GM19438 (cell line): ENCODE measurements around the gene THSD7B.
"Not testable (repeated sequence)": the region's sequence is repeated elsewhere in the genome, so short reads cannot be mapped to it uniquely, and the experiment has no call there.

Source experiments
- ATAC-seq: cut with Tn5 transposase; IDR thresholded peaks from one replicate; pipeline ENCODE4 v1.9.1; 2021; ENCODE audit warnings: low read depth; ENCODE audit not compliant: unreplicated experiment

Gene THSD7B

DNA sequence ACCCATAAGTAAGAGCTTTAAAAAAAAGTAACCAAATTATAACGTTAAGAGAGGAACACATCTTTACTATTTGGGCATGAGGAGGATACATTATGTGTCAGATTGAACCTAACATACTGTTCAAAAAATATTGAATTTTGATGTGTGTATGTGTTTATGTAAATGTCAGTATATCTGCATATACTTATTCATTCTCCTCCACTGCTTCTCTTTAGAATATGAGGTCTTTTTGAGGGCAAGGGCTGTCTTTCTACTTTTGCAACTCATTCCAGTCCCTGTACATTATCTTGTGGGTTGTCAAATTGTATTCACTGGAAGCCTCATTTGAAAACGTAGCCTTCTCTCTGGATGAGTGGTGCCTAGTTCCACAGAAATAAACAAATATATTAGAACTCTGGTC, 689.5 kb downstream of the THSD7B start:
- ATAC-seq = no peak

DNA sequence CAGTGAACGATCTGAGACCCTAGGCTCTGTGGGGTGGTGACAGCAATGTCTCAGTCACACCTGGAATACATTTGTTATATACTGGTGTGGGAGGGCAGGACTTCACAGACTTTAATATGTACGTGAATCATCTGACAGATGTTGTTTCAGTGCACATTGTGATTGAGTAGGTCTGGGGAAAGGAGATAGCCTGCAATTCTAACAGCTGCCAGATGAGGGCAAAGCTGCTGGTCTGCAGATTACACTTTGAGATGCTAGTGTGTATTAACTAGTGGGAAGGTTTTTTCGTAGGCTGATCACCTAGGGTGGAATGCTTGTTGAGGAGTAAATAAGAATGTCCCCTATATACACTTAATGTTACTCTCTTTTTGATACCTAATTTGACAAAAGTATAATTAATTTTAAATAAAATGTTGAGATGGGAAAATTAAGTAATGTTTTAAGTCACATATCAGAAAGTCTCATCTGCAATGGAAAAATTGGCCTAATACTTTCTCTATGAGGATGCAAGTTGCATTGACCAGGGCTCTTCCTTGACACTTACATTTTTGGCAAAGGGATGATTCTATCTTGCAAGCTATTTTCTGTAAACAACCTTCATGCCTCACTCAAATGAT, 702.0 kb downstream of the THSD7B start:
- ATAC-seq = peak; percentile 84

DNA sequence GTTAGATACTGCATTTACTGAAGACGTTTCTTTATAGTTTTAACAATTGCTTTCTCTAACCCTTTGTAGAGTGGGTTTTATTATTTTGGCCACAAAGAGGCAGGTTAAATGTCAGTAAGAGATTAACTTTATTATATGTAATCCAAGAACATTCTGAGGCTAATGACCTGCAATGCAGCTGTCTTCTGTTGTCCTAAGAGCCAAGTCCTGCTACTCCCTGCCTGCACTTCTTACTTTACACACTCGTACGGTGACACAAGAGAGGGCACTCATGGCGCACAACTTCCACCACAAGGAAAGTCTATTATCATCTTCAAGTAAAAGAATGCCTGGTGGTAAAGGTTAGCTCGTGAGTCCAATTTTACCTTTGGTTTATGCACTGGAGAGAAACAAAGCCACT, 727.9 kb downstream of the THSD7B start:
- no peak for ATAC-seq

DNA sequence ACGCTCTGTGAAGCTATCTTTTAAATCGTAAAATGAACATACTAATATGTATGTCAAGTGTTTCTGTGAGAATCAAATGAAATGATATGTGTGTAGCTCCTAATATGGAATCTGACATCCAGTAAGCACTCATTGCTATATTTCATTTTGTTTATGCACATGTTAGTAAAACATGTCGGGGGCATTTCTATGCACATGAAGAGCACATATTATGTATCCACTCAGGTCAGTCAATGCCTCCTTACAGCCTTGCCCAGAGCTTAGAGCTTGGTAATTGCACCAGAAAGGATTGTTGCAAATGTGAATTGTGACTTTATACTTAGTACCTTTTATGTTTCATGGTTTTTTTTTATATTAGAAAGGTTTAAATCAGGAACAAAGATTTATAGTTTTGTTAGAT, 735.3 kb downstream of the THSD7B start:
- no peak for ATAC-seq

DNA sequence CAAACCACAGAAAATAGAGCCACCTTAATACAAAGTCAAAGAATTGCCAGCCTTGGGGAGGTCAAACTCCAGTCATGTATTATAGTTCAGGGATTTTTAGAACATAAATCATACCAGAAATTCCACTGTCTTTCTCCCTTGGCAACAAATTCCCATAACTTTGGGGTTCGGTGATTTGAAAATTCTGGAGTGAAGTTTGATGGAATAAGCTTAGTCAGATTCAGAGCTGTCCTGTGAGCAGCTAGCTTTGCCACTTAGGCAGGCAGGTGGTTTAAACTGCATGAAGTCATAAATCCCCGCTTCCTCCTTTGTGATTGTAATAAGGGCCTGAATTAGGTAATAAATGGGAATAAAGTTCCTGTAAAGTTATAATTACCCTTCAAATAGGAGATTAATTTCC, 741.9 kb downstream of the THSD7B start:
- no peak for ATAC-seq

DNA sequence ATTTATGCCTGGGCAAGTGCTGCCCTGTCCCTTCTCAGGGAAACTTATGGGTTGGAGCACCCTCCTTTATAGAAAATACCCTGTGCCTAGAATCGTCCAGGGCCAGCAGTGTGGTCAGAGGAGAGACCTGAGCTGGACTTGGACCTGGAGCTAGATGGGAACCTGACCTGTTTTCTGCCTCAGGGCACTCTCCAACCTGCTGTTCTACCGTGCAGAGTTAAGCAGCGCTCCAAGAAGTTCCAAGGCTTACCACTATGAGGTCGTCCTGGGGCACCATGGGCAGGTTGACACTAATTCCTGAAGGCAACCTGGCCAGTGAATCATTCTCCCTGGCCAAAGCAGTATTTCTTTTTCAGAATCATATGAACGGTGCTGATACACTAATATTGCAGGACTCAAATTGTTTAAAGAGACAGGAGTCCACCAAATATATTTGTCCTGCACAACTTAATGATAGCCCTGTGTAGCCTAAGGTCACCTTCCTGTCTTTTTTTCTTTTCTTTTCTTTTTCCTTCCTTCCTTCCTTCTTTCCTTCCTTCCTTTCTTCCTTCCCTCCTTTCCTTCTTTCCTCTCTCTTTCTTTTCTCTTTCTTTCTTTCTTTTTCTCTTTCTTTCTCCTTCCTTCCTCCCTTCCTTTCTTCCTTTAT, 743.5 kb downstream of the THSD7B start:
- ATAC-seq = no peak

DNA sequence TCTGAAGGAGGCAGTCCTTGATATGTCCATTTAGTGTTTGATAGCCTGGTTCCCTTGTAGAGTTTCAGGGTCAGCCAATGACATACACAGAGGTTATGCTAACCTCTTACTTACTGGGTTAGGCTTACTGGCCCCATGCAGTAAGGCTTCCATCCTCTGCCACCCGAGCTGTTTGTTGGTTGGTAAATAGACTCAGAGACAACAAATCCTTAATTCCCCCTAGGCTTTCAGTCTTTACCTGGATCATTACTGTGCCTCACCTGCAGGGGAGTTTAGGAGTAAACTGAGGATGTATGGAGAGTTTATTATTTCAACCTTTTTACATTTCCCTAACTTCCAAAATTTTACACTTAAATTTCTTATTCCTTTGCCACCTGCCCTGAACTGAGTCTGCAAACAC, 746.2 kb downstream of the THSD7B start:
- ATAC-seq = no peak

DNA sequence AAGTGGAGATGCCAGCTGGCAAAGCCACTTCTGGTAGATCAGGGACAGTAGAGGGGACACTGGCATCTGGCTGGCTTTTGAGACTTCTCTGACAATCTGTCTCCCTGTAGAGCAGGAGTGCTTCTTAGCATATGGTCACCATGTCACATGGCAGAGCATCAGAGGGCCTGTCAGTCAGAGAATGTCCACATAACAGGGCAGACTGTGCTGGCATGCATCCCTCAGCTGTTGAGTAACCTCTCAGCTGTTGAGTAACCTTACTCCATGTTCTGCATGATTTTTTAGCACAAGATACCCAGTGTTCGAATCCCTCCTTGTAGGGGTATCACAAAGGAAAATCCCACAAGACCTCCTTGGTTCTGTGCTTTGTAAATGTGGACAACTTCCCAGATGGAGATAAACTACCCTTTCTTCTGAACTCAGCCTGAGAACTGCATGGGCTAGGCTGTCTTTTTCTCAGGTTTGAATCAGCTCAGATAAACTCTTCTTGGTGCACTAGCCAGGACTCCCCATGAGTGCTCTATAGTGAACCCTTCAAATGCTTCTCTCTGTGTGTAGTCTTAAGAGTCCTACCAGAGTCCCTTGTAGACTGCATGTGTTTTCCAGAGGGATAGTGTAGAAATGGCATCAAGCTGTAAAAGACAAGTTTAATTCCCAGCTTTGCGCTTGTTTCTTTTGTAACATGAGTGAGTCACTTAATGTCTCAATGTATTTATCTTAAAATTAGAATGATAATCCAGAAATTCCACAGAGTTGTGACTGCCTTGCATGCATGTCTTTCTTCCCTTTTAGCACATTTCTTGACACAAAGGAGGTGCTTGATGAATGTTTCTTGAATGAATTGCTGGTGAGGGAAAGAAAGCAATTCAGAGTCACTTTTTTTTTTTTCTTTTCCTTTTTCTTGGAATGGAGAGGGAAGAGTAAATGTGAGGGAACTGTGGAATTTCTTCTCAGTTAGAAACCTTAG, 756.6 kb downstream of the THSD7B start:
- no peak for ATAC-seq

DNA sequence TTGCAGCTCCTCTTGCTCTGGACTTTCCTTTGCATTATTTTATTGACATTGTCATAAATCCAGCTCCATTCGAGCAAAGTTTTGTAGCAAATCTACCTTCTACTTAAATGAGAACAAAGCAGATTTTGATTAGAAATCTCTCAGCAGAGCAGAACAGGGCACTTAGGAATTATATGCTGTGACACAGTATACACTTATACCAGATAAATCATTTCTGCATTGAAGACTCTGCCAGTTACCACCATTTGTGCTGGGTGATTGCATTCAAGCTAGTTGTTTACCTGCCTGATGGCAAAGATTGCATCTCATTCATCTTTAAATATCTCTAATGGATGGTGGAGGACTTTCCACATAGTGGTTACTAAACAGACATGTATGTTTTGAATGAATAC, 757.3 kb downstream of the THSD7B start:
- ATAC-seq = no peak

DNA sequence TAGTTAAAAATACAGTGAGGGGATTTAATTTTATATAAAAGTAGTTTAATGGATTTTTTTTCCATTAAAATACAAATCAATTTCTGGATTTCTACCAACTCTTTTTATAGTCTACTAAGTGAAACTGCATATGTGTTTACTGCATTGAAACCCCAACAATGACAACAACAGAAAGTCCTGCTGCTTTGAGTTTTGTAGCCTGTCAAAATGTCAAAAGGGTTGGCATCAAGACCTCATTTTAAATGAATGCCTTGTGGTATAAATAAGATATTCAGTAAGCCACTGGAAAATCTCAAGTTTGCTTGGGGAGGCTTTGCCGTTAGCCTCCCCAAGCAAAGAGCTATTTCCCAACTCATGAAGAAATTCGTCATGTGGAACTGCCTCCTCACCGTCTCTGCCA, 758.6 kb downstream of the THSD7B start:
- no peak for ATAC-seq

DNA sequence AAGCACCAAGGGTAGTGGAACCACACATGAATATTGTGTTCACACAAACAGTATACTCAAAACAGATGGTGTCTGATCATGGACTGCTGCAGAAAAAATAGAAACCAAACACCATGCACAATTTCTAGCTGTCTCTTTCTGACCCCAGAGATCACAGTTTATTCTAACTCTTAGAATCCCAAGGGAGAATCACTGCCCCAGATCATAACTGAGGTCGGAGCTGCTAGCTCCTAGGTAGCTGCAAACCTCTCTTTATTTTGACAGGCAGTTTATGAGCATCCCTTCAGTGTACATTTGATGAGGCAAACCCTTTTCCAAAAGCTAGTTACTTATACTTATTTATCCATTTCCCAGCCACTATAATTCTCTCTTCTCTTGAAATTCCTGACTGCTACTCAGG, 759.8 kb downstream of the THSD7B start:
- ATAC-seq = no peak

DNA sequence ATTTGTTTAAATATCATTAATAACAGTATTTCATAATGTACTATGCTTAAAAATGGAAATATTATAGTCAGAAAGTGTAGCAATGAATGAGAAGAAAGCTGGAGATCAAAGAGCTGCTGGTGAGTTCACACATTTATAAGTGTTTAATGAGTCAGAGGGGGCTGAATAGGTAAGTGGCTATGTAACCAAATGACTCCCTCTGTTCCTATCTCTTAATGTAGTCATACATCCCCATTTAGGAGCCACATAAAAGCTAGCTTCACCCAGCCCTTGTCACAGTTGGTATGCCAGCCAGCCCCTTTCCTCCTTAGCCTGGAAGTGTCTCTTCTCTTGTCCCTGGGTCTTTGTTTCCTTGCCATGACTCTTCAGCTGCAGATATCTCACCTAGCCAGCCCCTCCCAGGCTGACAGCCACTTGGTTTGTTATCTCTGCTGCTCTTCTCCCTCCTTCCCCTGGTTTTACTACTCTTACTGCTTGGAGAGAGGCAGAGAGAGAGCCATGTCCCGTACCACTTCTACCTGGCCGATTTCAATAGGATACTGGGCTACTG, 760.4 kb downstream of the THSD7B start:
- no peak for ATAC-seq

DNA sequence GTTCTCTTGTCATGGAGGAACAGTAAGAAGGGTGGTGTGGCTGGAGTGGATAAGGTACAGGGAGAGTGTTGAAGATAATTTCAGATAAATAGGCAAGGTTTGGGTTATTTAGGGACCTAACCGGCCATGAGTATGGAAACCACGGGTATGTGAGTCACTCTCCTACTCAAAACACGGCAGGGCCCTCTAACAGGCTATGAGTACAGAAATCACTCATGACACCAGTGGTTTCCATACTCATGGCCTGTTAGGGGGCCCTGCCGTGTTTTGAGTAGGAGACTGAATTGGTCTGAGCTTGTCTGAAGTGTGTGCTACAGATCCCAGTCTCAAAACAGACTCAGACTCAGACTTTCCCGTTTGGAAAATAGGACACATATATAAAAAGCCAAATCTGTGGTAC, 770.6 kb downstream of the THSD7B start:
- ATAC-seq = no peak

DNA sequence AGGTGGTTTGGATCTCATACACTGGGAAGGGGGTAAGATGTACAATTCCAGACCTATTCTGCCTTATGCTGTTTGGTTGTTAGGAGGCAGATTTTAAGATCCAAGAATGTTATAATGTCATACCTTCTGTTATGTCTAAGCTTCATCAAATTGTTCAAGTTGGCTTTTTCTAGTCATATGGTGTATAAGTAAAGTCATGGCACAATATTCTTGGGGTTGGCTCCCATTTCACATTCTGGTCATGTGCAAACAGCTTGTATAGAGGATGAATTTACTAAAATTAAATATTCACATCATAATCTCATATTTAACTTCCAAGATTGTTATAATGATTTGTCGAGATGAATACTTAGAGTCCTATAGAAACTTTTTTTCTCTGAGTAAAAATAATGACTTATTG, 774.0 kb downstream of the THSD7B start:
- no peak for ATAC-seq

DNA sequence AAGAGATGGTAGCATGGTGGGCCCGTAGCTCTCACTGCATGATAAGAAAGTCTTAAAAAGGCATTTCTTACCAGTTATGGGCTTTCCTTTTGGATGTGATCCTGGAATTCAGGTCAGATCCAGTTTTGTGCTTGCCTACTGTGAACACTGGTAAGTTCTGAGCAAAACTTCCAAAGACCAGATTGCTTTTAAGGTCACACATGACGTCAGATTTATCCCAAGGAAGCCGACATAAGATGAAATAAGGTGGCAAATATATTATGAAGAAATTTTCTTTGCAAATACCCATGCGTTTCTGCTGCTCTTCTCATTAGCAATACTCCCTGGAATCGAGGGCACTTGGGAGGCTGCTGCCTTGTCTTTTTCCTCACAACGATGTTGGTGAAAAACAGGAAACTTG, 782.5 kb downstream of the THSD7B start:
- no peak for ATAC-seq

DNA sequence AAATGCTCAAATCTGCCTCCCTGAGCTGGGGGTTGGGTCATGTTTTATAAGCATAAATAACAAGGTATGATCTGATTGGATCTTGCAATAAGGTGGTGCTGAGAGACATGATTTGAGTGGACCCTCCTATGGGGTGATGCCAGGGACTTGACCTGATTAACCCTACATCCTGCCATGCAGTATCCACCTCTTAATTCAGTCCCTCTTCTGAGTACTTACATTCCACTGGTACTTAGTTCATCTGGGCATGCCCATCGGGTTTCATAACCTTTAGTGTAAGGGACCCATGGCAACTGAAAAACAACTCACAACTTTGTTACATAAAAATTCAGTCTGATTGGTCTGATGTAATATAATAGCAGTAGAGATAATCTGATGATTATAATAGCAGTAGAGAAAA, 801.0 kb downstream of the THSD7B start:
- no peak for ATAC-seq

DNA sequence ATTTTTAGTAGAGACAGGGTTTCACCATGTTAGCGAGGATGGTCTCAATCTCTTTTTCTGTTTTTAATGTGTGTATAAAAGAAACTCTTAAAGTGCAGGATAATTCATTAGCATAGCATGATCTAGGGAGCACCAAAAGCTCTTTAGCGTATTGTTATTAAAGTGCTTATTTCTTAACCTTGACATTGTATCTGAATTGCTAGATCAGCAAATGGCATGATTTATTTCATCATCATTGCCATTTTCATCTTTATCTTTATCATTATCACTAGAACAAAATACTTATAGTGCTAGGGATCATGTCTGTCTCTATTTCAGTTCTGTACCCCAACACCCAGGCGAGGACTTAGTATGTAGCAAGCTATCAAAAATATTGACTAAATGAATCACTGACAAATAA, 805.1 kb downstream of the THSD7B start:
- ATAC-seq = no peak

DNA sequence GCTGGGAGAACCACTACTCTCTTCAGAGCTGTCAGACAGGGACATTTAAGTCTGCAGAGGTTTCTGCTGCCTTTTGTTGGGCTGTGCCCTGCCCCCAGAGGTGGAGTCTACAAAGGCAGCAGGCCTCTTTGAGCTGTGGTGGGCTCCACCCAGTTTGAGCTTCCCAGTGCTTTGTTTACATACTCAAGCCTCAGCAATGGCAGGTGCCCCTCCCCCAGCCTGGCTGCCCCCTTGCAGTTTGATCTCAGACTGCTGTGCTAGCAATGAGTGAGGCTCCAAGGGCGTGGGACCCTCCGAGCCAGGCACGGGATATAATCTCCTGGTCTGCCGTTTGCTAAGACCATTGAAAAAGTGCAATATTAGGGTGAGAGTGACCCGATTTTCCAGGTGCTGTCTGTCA, 822.5 kb downstream of the THSD7B start:
- ATAC-seq = not testable (repeated sequence)

DNA sequence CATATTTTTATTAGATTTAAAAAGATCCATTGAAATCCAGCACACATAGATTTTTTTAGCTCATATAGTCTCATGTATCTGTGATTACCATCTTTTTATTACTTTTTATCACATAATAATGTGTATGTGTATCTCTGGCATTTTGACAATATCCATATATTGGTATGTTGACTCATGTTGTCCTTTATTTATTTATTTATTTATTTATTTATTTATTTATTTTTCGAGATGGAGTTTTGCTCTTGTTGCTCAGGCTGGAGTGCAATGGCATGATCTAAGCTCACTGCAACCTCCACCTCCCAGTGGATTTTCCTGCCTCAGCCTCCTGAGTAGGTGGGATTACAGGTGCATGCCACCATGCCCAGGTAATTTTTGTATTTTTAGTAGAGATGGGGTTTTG, 823.2 kb downstream of the THSD7B start:
- ATAC-seq = not testable (repeated sequence)

DNA sequence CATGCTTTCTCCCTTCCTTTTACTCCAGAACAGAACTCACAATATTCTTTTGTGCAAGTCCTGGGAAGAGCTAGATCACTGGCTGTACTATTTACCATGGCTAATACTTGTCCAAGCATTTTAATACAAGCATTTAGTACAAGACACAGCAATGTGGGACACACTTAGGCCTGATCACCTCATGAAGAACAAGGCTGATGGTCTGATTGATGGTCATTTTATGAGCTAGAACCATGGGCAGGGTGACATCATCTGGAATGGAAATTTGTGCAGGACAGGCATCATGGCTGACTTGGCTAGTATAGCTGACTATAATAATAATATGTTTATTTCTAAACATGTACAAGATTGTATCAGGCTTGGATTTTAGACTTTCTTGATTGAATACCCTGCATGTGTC, 824.8 kb downstream of the THSD7B start:
- no peak for ATAC-seq

DNA sequence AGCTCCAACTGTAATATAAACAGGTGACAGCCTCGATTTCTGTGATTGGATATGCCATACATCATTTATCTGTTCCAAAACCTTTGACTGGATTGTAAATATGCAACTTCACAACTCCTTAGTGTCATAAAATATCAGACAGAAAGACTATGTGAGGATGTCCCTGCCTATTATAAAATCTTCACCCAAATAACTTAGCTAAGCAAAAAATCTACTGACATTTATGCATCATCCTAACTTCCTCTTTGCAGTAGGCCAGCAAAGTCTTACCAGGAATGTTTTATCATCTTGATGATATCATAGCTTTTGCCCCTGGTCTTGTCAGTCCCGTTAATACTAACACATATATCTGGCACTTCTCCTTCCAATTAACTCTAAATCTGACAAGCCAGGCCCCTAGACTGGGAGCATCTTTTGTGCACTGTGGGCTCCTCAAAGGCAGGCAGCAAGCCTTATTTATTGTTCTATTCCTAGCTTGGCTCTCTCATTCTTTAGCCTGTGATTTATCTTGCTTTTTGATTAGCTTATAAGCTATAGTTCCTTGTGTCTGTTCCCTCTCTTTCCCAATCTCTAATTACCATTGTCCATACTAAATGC, 842.5 kb downstream of the THSD7B start:
- ATAC-seq = no peak
